Measurements from ENCODE around the gene SIGLEC10.

The SIGLEC10 gene

DNA sequence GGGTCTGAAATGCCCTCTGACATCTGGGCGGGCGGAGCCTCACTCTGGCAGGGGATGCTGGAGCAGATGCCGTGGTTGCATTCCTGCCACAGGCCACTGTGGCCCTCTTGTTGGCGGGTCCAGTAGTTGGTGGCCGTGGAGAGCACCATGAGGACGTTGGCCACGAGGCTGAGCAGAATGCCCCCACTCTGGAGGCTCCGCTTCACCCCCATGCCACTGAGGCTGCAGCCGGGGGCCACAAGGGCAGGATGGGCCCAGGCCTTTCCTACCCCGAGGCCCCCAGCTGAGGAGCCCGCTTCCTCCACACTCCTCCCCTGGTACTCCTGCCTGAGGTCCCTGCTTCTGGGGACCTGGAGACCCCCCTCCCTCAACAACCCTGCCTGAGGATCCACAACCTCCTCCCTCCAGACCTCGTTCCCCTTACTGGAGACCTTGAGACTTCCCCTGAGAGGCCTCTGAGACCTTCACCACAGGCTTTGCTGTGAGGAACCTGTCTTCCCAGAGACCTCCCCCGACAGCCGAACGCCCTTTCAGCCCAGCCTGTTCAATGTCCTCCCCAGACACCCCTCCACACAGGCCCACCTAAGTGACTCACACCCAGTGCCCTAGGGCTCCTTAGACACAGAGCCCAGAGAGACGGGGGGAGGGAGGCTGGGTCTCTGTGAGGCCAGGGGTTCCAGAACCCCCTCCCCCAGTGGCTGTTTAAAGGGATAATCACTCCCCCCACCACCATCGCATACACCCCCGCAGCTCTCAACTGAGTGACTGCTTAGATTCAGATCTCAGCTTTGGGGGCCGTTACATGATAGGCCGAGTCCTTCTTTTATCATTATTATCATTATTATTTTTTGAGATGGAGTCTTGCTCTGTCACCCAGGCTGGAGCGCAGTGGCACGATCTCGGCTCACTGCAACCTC is 48.8 kb downstream of the SIGLEC10 start, which contains the start of gene CLDND2:
Gene CLDND2, minus strand, starts transcription at position 638 of the 917 bp plus-strand sequence. Its CDS starts 426 bp downstream, at position 212.
- Histone ChIP-seq H3K79me1 (ENCODE audit: low read length) (peaks cover 4% of the 10 kb centered on the region), H3K27me3 (ENCODE audit: insufficient read depth, low read length, poor library complexity) (no peaks in the 10 kb centered on the region), H3K36me3 (ENCODE audit: control insufficient read depth, insufficient read depth, low read length) (no peaks in the 10 kb centered on the region), H2BK5ac (ENCODE audit: low read length) (peak within 1 kb of the TSS; percentile 98), H3K4me2 (ENCODE audit: low read length) (peak within 1 kb of the TSS; percentile 85), H4K5ac (ENCODE audit: low read length) (no peak within 1 kb of the TSS), H3K27ac (ENCODE audit: low read depth, low read length) (peak within 1 kb of the TSS; percentile 21), H3K4me3 (ENCODE audit: low read length) (peak within 1 kb of the TSS; percentile 65), H2BK15ac (replicated peaks; ENCODE audit: low read depth) (no peak within 1 kb of the TSS), H4K8ac (ENCODE audit: low read depth, low read length) (no peak within 1 kb of the TSS), H3K4me1 (ENCODE audit: control insufficient read depth, low read depth, low read length) (peaks cover 11% of the 10 kb centered on the region), H3K23ac (ENCODE audit: low read length) (peak within 1 kb of the TSS; percentile 94), H2AK5ac (ENCODE audit: low read length) (peak within 1 kb of the TSS; percentile 78), H3K4ac (ENCODE audit: low read depth, low read length) (peak within 1 kb of the TSS; percentile 56), H3K56ac (ENCODE audit: low read length) (peak within 1 kb of the TSS; percentile 100), H3K18ac (ENCODE audit: low read length) (peak within 1 kb of the TSS; percentile 15), H3K79me2 (ENCODE audit: control insufficient read depth, insufficient read depth, low read length) (no peaks in the 10 kb centered on the region), H3K9ac (ENCODE audit: low read length) (peak within 1 kb of the TSS; percentile 97), H2BK120ac (ENCODE audit: low read depth, low read length) (no peak within 1 kb of the TSS)
- DNase-seq, result peak; percentile 36
- no CpG with 5 or more reads among the region's 23 CpGs for WGBS (ENCODE audit: extremely low coverage, insufficient coverage, low lambda C conversion rate)

DNA sequence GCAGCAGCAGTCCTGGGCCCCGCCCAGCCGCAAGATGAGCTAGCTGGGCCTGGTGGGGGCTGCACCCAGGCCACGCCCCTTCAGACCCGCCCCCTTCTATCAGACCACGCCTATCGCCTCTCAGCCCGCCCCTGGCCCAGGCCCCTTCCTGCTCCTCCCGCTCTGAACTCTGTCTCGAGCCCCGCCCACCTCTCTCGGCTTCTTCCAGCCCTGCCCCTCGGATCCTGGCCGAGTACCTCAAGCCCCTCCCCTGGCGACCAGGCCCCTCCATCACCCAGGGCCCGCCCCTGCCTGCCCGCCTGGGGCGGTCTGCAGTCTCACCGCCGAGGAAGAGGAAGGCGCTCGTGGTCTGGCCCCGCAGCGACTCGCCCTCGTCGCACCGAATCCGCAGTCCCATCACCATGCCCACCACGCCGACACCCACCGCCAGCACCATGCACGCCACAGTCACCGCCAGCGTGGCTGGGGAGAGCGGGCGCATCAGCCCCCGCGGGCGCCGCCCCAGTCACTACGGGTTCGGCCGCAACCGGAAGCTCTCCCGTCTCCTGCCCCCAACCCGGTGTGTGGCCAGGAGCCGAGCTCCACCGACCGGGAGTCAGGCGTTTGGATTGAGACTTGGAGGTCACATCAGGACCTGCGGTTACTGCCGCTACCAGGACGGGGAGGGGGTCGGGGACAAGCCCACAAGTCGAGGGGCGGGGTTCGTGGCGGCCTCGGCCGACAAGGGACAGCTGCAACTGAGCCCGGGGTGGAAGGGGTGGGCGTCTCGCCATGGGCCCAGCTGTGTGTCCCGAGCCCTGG is 49.7 kb downstream of the SIGLEC10 start:
- H4K8ac ChIP-seq (ENCODE audit: low read depth, low read length), result no peak overlapping the region
- no CpG with 5 or more reads among the region's 64 CpGs for WGBS (ENCODE audit: extremely low coverage, insufficient coverage, low lambda C conversion rate)
- DNase-seq, result peak; percentile 99
- H3K4ac ChIP-seq (ENCODE audit: low read depth, low read length), result peak overlapping the region; percentile 56
- no peaks in the 10 kb centered on the region for H3K27me3 ChIP-seq (ENCODE audit: insufficient read depth, low read length, poor library complexity)
- H3K4me1 ChIP-seq (ENCODE audit: control insufficient read depth, low read depth, low read length), result peaks cover 15% of the 10 kb centered on the region
- peak overlapping the region; percentile 85 for H3K4me2 ChIP-seq (ENCODE audit: low read length)
- no peaks in the 10 kb centered on the region for H3K79me2 ChIP-seq (ENCODE audit: control insufficient read depth, insufficient read depth, low read length)
- no peaks in the 10 kb centered on the region for H3K36me3 ChIP-seq (ENCODE audit: control insufficient read depth, insufficient read depth, low read length)
- peak overlapping the region; percentile 15 for H3K18ac ChIP-seq (ENCODE audit: low read length)
- H2BK120ac ChIP-seq (ENCODE audit: low read depth, low read length), result no peak overlapping the region
- peak overlapping the region; percentile 97 for H3K9ac ChIP-seq (ENCODE audit: low read length)
- peak overlapping the region; percentile 65 for H3K4me3 ChIP-seq (ENCODE audit: low read length)
- no peak overlapping the region for H4K5ac ChIP-seq (ENCODE audit: low read length)
- peaks cover 4% of the 10 kb centered on the region for H3K79me1 ChIP-seq (ENCODE audit: low read length)
- H3K27ac ChIP-seq (ENCODE audit: low read depth, low read length), result peak overlapping the region; percentile 21
- H2AK5ac ChIP-seq (ENCODE audit: low read length), result peak overlapping the region; percentile 78
- H2BK15ac ChIP-seq (replicated peaks; ENCODE audit: low read depth), result no peak overlapping the region
- H3K23ac ChIP-seq (ENCODE audit: low read length), result peak overlapping the region; percentile 94
- H2BK5ac ChIP-seq (ENCODE audit: low read length), result peak overlapping the region; percentile 98
- peak overlapping the region; percentile 100 for H3K56ac ChIP-seq (ENCODE audit: low read length)

GRCh38 chr19:51367255-51367564 is 50.2 kb downstream of the SIGLEC10 start:
- Histone ChIP-seq H3K4me3 (ENCODE audit: low read length) (peak overlapping the region; percentile 93), H3K23ac (ENCODE audit: low read length) (peak overlapping the region; percentile 72), H2BK120ac (ENCODE audit: low read depth, low read length) (peak overlapping the region; percentile 0), H2BK15ac (replicated peaks; ENCODE audit: low read depth) (no peak overlapping the region), H3K18ac (ENCODE audit: low read length) (peak overlapping the region; percentile 73), H4K5ac (ENCODE audit: low read length) (no peak overlapping the region), H3K79me2 (ENCODE audit: control insufficient read depth, insufficient read depth, low read length) (no peaks in the 10 kb centered on the region), H3K79me1 (ENCODE audit: low read length) (peaks cover 4% of the 10 kb centered on the region), H4K8ac (ENCODE audit: low read depth, low read length) (no peak overlapping the region), H3K36me3 (ENCODE audit: control insufficient read depth, insufficient read depth, low read length) (no peaks in the 10 kb centered on the region), H3K27me3 (ENCODE audit: insufficient read depth, low read length, poor library complexity) (no peaks in the 10 kb centered on the region), H3K4me2 (ENCODE audit: low read length) (peak overlapping the region; percentile 99), H3K4ac (ENCODE audit: low read depth, low read length) (peak overlapping the region; percentile 74), H2AK5ac (ENCODE audit: low read length) (no peak overlapping the region), H3K27ac (ENCODE audit: low read depth, low read length) (peak overlapping the region; percentile 88), H3K9ac (ENCODE audit: low read length) (peak overlapping the region; percentile 99), H3K56ac (ENCODE audit: low read length) (peak overlapping the region; percentile 100), H3K4me1 (ENCODE audit: control insufficient read depth, low read depth, low read length) (peaks cover 16% of the 10 kb centered on the region), H2BK5ac (ENCODE audit: low read length) (peak overlapping the region; percentile 97)
- WGBS (ENCODE audit: extremely low coverage, insufficient coverage, low lambda C conversion rate), result no CpG with 5 or more reads among the region's 15 CpGs
- DNase-seq, result no peak

GRCh38 chr19:51366389-51367254 is 50.8 kb downstream of the SIGLEC10 start:
- Histone ChIP-seq H2BK15ac (replicated peaks; ENCODE audit: low read depth) (no peak overlapping the region), H3K79me2 (ENCODE audit: control insufficient read depth, insufficient read depth, low read length) (no peaks in the 10 kb centered on the region), H3K4me1 (ENCODE audit: control insufficient read depth, low read depth, low read length) (peaks cover 16% of the 10 kb centered on the region), H4K5ac (ENCODE audit: low read length) (peak overlapping the region; percentile 84), H2AK5ac (ENCODE audit: low read length) (peak overlapping the region; percentile 76), H3K56ac (ENCODE audit: low read length) (peak overlapping the region; percentile 100), H3K36me3 (ENCODE audit: control insufficient read depth, insufficient read depth, low read length) (no peaks in the 10 kb centered on the region), H3K27me3 (ENCODE audit: insufficient read depth, low read length, poor library complexity) (no peaks in the 10 kb centered on the region), H3K18ac (ENCODE audit: low read length) (peak overlapping the region; percentile 73), H3K4ac (ENCODE audit: low read depth, low read length) (peak overlapping the region; percentile 74), H3K27ac (ENCODE audit: low read depth, low read length) (peak overlapping the region; percentile 88), H3K9ac (ENCODE audit: low read length) (peak overlapping the region; percentile 99), H2BK5ac (ENCODE audit: low read length) (peak overlapping the region; percentile 97), H3K79me1 (ENCODE audit: low read length) (peaks cover 4% of the 10 kb centered on the region), H3K4me2 (ENCODE audit: low read length) (peak overlapping the region; percentile 99), H3K23ac (ENCODE audit: low read length) (peak overlapping the region; percentile 95), H3K4me3 (ENCODE audit: low read length) (peak overlapping the region; percentile 93), H4K8ac (ENCODE audit: low read depth, low read length) (no peak overlapping the region), H2BK120ac (ENCODE audit: low read depth, low read length) (peak overlapping the region; percentile 0)
- peak; percentile 100 for DNase-seq
- no CpG with 5 or more reads among the region's 54 CpGs for WGBS (ENCODE audit: extremely low coverage, insufficient coverage, low lambda C conversion rate)

DNA sequence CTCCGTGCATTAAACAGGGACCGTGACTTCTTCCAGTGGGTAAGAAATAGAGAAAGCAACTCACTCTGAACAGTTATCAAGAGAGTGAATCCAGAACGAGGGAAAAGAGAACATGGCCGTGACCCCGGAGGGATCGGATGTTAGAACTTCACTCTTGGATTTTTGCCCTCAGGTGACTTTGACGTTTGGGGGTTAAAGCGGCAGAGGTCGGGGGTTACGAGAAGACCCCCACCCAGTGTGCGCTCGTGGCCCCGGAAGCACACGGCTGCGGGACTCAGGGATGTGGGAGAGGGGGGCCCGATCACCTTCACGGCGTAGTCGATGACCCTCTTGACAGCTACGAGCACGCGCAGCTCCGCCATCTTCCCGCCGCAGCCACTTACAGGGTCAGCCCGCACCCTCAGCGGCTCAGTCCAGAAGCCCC is 51.5 kb downstream of the SIGLEC10 start, which contains the start of gene ETFB:
Gene ETFB, minus strand, starts transcription at position 424 of the 424 bp plus-strand sequence. Its CDS starts 62 bp downstream, at position 362.
- peak within 1 kb of the TSS; percentile 73 for H3K18ac ChIP-seq (ENCODE audit: low read length)
- H3K4me3 ChIP-seq (ENCODE audit: low read length), result peak within 1 kb of the TSS; percentile 93
- H3K4me2 ChIP-seq (ENCODE audit: low read length), result peak within 1 kb of the TSS; percentile 99
- H2AK5ac ChIP-seq (ENCODE audit: low read length), result peak within 1 kb of the TSS; percentile 76
- no CpG with 5 or more reads among the region's 27 CpGs for WGBS (ENCODE audit: extremely low coverage, insufficient coverage, low lambda C conversion rate)
- peaks cover 16% of the 10 kb centered on the region for H3K4me1 ChIP-seq (ENCODE audit: control insufficient read depth, low read depth, low read length)
- DNase-seq, result no peak
- no peak within 1 kb of the TSS for H2BK15ac ChIP-seq (replicated peaks; ENCODE audit: low read depth)
- peak within 1 kb of the TSS; percentile 84 for H4K5ac ChIP-seq (ENCODE audit: low read length)
- H4K8ac ChIP-seq (ENCODE audit: low read depth, low read length), result no peak within 1 kb of the TSS
- peak within 1 kb of the TSS; percentile 95 for H3K23ac ChIP-seq (ENCODE audit: low read length)
- peak within 1 kb of the TSS; percentile 97 for H2BK5ac ChIP-seq (ENCODE audit: low read length)
- peak within 1 kb of the TSS; percentile 99 for H3K9ac ChIP-seq (ENCODE audit: low read length)
- H2BK120ac ChIP-seq (ENCODE audit: low read depth, low read length), result peak within 1 kb of the TSS; percentile 0
- H3K4ac ChIP-seq (ENCODE audit: low read depth, low read length), result peak within 1 kb of the TSS; percentile 74
- H3K79me2 ChIP-seq (ENCODE audit: control insufficient read depth, insufficient read depth, low read length), result no peaks in the 10 kb centered on the region
- no peaks in the 10 kb centered on the region for H3K36me3 ChIP-seq (ENCODE audit: control insufficient read depth, insufficient read depth, low read length)
- no peaks in the 10 kb centered on the region for H3K27me3 ChIP-seq (ENCODE audit: insufficient read depth, low read length, poor library complexity)
- peak within 1 kb of the TSS; percentile 100 for H3K56ac ChIP-seq (ENCODE audit: low read length)
- H3K27ac ChIP-seq (ENCODE audit: low read depth, low read length), result peak within 1 kb of the TSS; percentile 88
- peaks cover 4% of the 10 kb centered on the region for H3K79me1 ChIP-seq (ENCODE audit: low read length)
